WTC11 (cell line): Measurements from ENCODE around the gene MRPL28. TPM values are rescaled to one million over a fixed set of nuclear protein-coding genes. Genes with fewer than 3 reads are reported as not detected.

Experiments used
- ATAC-seq: fragments of 200-7000 bp; cut with Tn5 transposase; 2 replicates; pipeline ENCODE4 v1.10.0; 2021; ENCODE audit warnings: mild to moderate bottlenecking, moderate library complexity
- CTCF ChIA-PET: fragments of 300-600 bp; sonication (Branson Sonifier 250); formaldehyde crosslinking; loops from one replicate; lab custom pipeline; 2021; ENCODE audit warnings: antibody characterized with exemption; lab: Charles Lee
- POLR2A ChIA-PET: fragments of 350-600 bp; sonication (Branson Sonifier 250); formaldehyde crosslinking; loops from one replicate; lab custom pipeline; 2021; ENCODE audit warnings: antibody characterized with exemption; lab: Charles Lee
- DNase-seq: peaks from one replicate; pipeline ENCODE4 v3.0.0; 2021; ENCODE audit warnings: low spot score
- H3K27ac Mint-ChIP-seq: 2 replicates; pipeline ENCODE4 v1.8.0; 2021; ENCODE audit warnings: mixed read lengths
- H3K27me3 Mint-ChIP-seq: 2 replicates; pipeline ENCODE4 v1.8.0; 2021; ENCODE audit warnings: low read depth, mild to moderate bottlenecking, moderate library complexity, mixed read lengths
- H3K36me3 Mint-ChIP-seq: 2 replicates; pipeline ENCODE4 v1.8.0; 2021; ENCODE audit warnings: mixed read lengths
- H3K4me1 Mint-ChIP-seq: 2 replicates; pipeline ENCODE4 v1.8.0; 2022; ENCODE audit warnings: mixed read lengths
- H3K4me3 Mint-ChIP-seq: 2 replicates; pipeline ENCODE4 v1.8.0; 2021; ENCODE audit warnings: mild to moderate bottlenecking, moderate library complexity, mixed read lengths
- H3K9me3 Mint-ChIP-seq: 2 replicates; pipeline ENCODE4 v1.8.0; 2021; ENCODE audit warnings: mixed read lengths
- HMGA2 ChIP-seq: fragments of 250-450 bp; sonication (Bioruptor Pico); IDR thresholded peaks from 2 replicates; pipeline ENCODE4 v1.4.0; 2021; ENCODE audit warnings: mild to moderate bottlenecking, moderate library complexity
- HMGXB4 ChIP-seq: sonication (generic); formaldehyde crosslinking; IDR thresholded peaks from 2 replicates; pipeline ENCODE4 v1.8.1; 2023; ENCODE audit warnings: mild to moderate bottlenecking, moderate library complexity, missing genetic modification reagents
- NFYB ChIP-seq: sonication (generic); formaldehyde crosslinking; conservative IDR thresholded peaks from 2 replicates; pipeline ENCODE4 v1.8.0; 2022; ENCODE audit warnings: low read depth, missing genetic modification reagents
- PRRX2 ChIP-seq: fragments of 250-450 bp; sonication (Bioruptor Pico); IDR thresholded peaks from 2 replicates; pipeline ENCODE4 v1.8.0; 2021; ENCODE audit warnings: mild to moderate bottlenecking
- SP1 ChIP-seq: sonication (generic); formaldehyde crosslinking; conservative IDR thresholded peaks from 2 replicates; pipeline ENCODE4 v1.8.1; 2022; ENCODE audit warnings: missing genetic modification reagents
- STAT6 ChIP-seq: sonication (generic); formaldehyde crosslinking; conservative IDR thresholded peaks from 2 replicates; pipeline ENCODE4 v1.8.1; 2023; ENCODE audit warnings: mild to moderate bottlenecking, low read depth, missing genetic modification reagents, moderate library complexity
- total RNA-seq: library from RNA; stranded (reverse); gene quantifications from 3 replicates; pipeline ENCODE4 v1.2.3, GENCODE V29; 2021
- TF ChIP-seq, protein P1 (sequence below): fragments of 250-450 bp; sonication (Bioruptor Pico); IDR thresholded peaks from 2 replicates; pipeline ENCODE4 v1.8.0; 2021; ENCODE audit warnings: mild to moderate bottlenecking
- TF ChIP-seq, protein P2 (sequence below): fragments of 250-450 bp; sonication (Bioruptor Pico); IDR thresholded peaks from 2 replicates; pipeline ENCODE4 v2.1.2; 2022; ENCODE audit warnings: mild to moderate bottlenecking, moderate library complexity
- TF ChIP-seq, protein P3 (sequence below): fragments of 200-600 bp; IDR thresholded peaks from 2 replicates; pipeline ENCODE4 v1.8.0; 2022; ENCODE audit warnings: antibody characterized with exemption
- TF ChIP-seq, protein P4 (sequence below): sonication (generic); formaldehyde crosslinking; IDR thresholded peaks from 2 replicates; pipeline ENCODE4 v1.8.1; 2022; ENCODE audit warnings: missing genetic modification reagents, borderline replicate concordance
- TF ChIP-seq, protein P5 (sequence below): fragments of 250-450 bp; sonication (Bioruptor Pico); IDR thresholded peaks from 2 replicates; pipeline ENCODE4 v1.9.0; 2021; ENCODE audit warnings: mild to moderate bottlenecking

The MRPL28 gene
- total RNA-seq, 1 experiment from 2014 or later: 119 TPM

- ATAC-seq: no peak
- H3K9me3 Mint-ChIP-seq: no peaks in the 10 kb centered on the region
- H3K4me3 Mint-ChIP-seq: no peak overlapping the region
Measured at GRCh38 chr16:411576-412265, 41.4 kb upstream of the MRPL28 start.

More at GRCh38 chr16:411576-412265, 41.4 kb upstream of the MRPL28 start:
- no peaks in the 10 kb centered on the region for H3K4me1 Mint-ChIP-seq
- ChIA-PET CTCF (interaction anchor here (0.6 kb wide), 2 partner anchors 25 to 304 kb away, joined by 3 read pairs; no protein-coding TSS in a partner anchor), POLR2A (interaction anchor here (0.7 kb wide), 1 partner anchor 175 kb away, joined by 5 read pairs; no protein-coding TSS in a partner anchor)
- no peak for DNase-seq
- H3K36me3 Mint-ChIP-seq: peaks cover 6% of the 10 kb centered on the region; the same call in 1 of the 2 replicates
- no peak overlapping the region for H3K27ac Mint-ChIP-seq
- no peak for TF ChIP-seq PRRX2 (CRISPR knock-in tag)
- TF ChIP-seq, protein P1, sequence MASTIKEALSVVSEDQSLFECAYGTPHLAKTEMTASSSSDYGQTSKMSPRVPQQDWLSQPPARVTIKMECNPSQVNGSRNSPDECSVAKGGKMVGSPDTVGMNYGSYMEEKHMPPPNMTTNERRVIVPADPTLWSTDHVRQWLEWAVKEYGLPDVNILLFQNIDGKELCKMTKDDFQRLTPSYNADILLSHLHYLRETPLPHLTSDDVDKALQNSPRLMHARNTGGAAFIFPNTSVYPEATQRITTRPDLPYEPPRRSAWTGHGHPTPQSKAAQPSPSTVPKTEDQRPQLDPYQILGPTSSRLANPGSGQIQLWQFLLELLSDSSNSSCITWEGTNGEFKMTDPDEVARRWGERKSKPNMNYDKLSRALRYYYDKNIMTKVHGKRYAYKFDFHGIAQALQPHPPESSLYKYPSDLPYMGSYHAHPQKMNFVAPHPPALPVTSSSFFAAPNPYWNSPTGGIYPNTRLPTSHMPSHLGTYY (CRISPR knock-in tag): no peak
- TF ChIP-seq, protein P2, sequence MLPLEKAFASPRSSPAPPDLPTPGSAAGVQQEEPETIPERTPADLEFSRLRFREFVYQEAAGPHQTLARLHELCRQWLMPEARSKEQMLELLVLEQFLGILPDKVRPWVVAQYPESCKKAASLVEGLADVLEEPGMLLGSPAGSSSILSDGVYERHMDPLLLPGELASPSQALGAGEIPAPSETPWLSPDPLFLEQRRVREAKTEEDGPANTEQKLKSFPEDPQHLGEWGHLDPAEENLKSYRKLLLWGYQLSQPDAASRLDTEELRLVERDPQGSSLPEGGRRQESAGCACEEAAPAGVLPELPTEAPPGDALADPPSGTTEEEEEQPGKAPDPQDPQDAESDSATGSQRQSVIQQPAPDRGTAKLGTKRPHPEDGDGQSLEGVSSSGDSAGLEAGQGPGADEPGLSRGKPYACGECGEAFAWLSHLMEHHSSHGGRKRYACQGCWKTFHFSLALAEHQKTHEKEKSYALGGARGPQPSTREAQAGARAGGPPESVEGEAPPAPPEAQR (CRISPR knock-in tag): no peak
- TF ChIP-seq SP1 (CRISPR knock-in tag): no peak
- TF ChIP-seq, protein P3, sequence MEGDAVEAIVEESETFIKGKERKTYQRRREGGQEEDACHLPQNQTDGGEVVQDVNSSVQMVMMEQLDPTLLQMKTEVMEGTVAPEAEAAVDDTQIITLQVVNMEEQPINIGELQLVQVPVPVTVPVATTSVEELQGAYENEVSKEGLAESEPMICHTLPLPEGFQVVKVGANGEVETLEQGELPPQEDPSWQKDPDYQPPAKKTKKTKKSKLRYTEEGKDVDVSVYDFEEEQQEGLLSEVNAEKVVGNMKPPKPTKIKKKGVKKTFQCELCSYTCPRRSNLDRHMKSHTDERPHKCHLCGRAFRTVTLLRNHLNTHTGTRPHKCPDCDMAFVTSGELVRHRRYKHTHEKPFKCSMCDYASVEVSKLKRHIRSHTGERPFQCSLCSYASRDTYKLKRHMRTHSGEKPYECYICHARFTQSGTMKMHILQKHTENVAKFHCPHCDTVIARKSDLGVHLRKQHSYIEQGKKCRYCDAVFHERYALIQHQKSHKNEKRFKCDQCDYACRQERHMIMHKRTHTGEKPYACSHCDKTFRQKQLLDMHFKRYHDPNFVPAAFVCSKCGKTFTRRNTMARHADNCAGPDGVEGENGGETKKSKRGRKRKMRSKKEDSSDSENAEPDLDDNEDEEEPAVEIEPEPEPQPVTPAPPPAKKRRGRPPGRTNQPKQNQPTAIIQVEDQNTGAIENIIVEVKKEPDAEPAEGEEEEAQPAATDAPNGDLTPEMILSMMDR: no peak
- no peak for TF ChIP-seq STAT6
- no peak for TF ChIP-seq HMGXB4
- TF ChIP-seq HMGA2 (CRISPR knock-in tag): no peak
- TF ChIP-seq NFYB (CRISPR knock-in tag): no peak
- TF ChIP-seq, protein P4, sequence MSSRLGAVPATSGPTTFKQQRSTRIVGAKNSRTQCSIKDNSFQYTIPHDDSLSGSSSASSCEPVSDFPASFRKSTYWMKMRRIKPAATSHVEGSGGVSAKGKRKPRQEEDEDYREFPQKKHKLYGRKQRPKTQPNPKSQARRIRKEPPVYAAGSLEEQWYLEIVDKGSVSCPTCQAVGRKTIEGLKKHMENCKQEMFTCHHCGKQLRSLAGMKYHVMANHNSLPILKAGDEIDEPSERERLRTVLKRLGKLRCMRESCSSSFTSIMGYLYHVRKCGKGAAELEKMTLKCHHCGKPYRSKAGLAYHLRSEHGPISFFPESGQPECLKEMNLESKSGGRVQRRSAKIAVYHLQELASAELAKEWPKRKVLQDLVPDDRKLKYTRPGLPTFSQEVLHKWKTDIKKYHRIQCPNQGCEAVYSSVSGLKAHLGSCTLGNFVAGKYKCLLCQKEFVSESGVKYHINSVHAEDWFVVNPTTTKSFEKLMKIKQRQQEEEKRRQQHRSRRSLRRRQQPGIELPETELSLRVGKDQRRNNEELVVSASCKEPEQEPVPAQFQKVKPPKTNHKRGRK: no peak
- TF ChIP-seq, protein P5, sequence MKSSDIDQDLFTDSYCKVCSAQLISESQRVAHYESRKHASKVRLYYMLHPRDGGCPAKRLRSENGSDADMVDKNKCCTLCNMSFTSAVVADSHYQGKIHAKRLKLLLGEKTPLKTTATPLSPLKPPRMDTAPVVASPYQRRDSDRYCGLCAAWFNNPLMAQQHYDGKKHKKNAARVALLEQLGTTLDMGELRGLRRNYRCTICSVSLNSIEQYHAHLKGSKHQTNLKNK (CRISPR knock-in tag): no peak
- no peaks in the 10 kb centered on the region for H3K27me3 Mint-ChIP-seq
